H1 (cell line): Measurements from ENCODE around the gene GPRASP3. TPM values are rescaled to one million over a fixed set of nuclear protein-coding genes. Genes with fewer than 3 reads are reported as not detected.

ENCODE experiments used
- CTCF ChIA-PET: fragments of 300-600 bp; sonication (Branson Sonifier 250); formaldehyde crosslinking; loops from one replicate; lab custom pipeline; 2021; ENCODE audit not compliant: partially characterized antibody; lab: Charles Lee
- POLR2A ChIA-PET: fragments of 300-600 bp; sonication (Branson Sonifier 250); formaldehyde crosslinking; loops from one replicate; lab custom pipeline; 2021; ENCODE audit warnings: inconsistent platforms; ENCODE audit not compliant: partially characterized antibody; lab: Charles Lee
- DNase-seq, 2 experiments: peaks; one replicate each; pipeline versions ENCODE4 v3.0.0 to v3.0.0-alpha.2; 2010 to 2022; ENCODE audit warnings: low spot score in 2 of 2, low read depth in 1 of 2, mixed read lengths in 1 of 2
- FAIRE-seq: peaks from 2 replicates; lab custom pipeline; 2011; peaks lifted over from hg19 to GRCh38; lab: Jason Lieb, UNC
- H2AFZ ChIP-seq: 2 replicates; pipeline ENCODE4 v1.8.1; 2012; ENCODE audit warnings: low read length, inconsistent platforms
- H2AK5ac ChIP-seq: 2 replicates; pipeline ENCODE4 v1.6.1; 2013; ENCODE audit warnings: low read depth, low read length
- H2BK120ac ChIP-seq: replicated peaks from 2 replicates; pipeline ENCODE3; 2013; ENCODE audit warnings: low read depth, low read length, inconsistent platforms
- H2BK12ac ChIP-seq: 2 replicates; pipeline ENCODE4 v1.6.1; 2013; ENCODE audit warnings: low read depth, low read length
- H2BK15ac ChIP-seq: 2 replicates; pipeline ENCODE4 v1.6.1; 2013; ENCODE audit warnings: low read length
- H2BK20ac ChIP-seq: 2 replicates; pipeline ENCODE4 v1.6.1; 2013; ENCODE audit warnings: low read length
- H2BK5ac ChIP-seq: 2 replicates; pipeline ENCODE4 v1.6.1; 2013; ENCODE audit warnings: low read depth, low read length
- H3K14ac ChIP-seq: 2 replicates; pipeline ENCODE4 v1.6.1; 2013; ENCODE audit warnings: inconsistent platforms; ENCODE audit not compliant: insufficient read length
- H3K18ac ChIP-seq: 2 replicates; pipeline ENCODE4 v1.6.1; 2013; ENCODE audit warnings: low read length; ENCODE audit errors: extremely low read depth
- H3K23ac ChIP-seq: 2 replicates; pipeline ENCODE4 v1.6.1; 2013; ENCODE audit warnings: inconsistent platforms; ENCODE audit not compliant: insufficient read length
- H3K23me2 ChIP-seq: 2 replicates; pipeline ENCODE4 v1.6.1; 2013; ENCODE audit warnings: low read depth, low read length
- H3K27ac ChIP-seq: 2 replicates; pipeline ENCODE4 v1.6.1; 2011; ENCODE audit warnings: low read depth, low read length, inconsistent platforms
- H3K27me3 ChIP-seq, 4 experiments: replicated peaks in 1 of 4; 1 replicate in 1 of 4; 2 replicates in 3 of 4; pipeline versions ENCODE4 v1.6.1 to v1.8.1; 2011 to 2013; ENCODE audit warnings: low read length in 3 of 4, mild to moderate bottlenecking in 3 of 4, inconsistent platforms in 2 of 4, mixed read lengths in 2 of 4, moderate library complexity in 1 of 4; ENCODE audit not compliant: control insufficient read depth in 3 of 4, insufficient read depth in 3 of 4; ENCODE audit errors: extremely low read depth in 1 of 4
- H3K36me3 ChIP-seq, 4 experiments: 2 replicates each; pipeline versions ENCODE4 v1.6.1 to v1.8.1; 2011 to 2013; ENCODE audit warnings: mild to moderate bottlenecking in 4 of 4, low read length in 3 of 4, moderate library complexity in 2 of 4, control low read depth in 1 of 4, inconsistent platforms in 1 of 4; ENCODE audit not compliant: insufficient read depth in 4 of 4, control insufficient read depth in 2 of 4
- H3K4ac ChIP-seq: replicated peaks from 2 replicates; pipeline ENCODE3; 2013; ENCODE audit warnings: low read length, low read depth, mixed read lengths, inconsistent platforms; ENCODE audit not compliant: insufficient read length
- H3K4me1 ChIP-seq, 4 experiments: replicated peaks in 1 of 4; 1 replicate in 1 of 4; 2 replicates in 3 of 4; pipeline versions ENCODE4 v1.6.1 to v1.8.1; 2011 to 2013; ENCODE audit warnings: low read length in 3 of 4, inconsistent platforms in 2 of 4, mixed read lengths in 1 of 4; ENCODE audit not compliant: insufficient read depth in 4 of 4, control insufficient read depth in 3 of 4
- H3K4me2 ChIP-seq, 2 experiments: 2 replicates each; pipeline versions ENCODE4 v1.6.1 to v1.8.1; 2011 to 2013; ENCODE audit warnings: low read depth in 2 of 2, low read length in 2 of 2, control low read depth in 1 of 2, inconsistent platforms in 1 of 2, mild to moderate bottlenecking in 1 of 2; ENCODE audit not compliant: insufficient read depth in 1 of 2
- H3K4me3 ChIP-seq, 4 experiments: fragments of 200-600, 300-600 bp in 1 of 4; sonication (generic), shearing (Covaris generic), sonication (Bioruptor Twin) in 1 of 4; 2 replicates each; pipeline versions ENCODE4 v1.5.1 to v1.8.1; 2011 to 2016; ENCODE audit warnings: low read length in 4 of 4, low read depth in 3 of 4, control low read depth in 2 of 4, inconsistent platforms in 2 of 4, mild to moderate bottlenecking in 2 of 4, mixed read lengths in 1 of 4, moderate library complexity in 1 of 4; ENCODE audit not compliant: insufficient read depth in 2 of 4; ENCODE audit errors: extremely low read depth in 1 of 4
- H3K56ac ChIP-seq: replicated peaks from 2 replicates; pipeline ENCODE3; 2013; ENCODE audit warnings: low read depth, mild to moderate bottlenecking, mixed read lengths, low read length, inconsistent platforms; ENCODE audit not compliant: insufficient read length
- H3K79me1 ChIP-seq: 2 replicates; pipeline ENCODE4 v1.6.1; 2013; ENCODE audit warnings: low read depth, low read length, control low read depth
- H3K79me2 ChIP-seq, 2 experiments: 2 replicates each; pipeline versions ENCODE4 v1.6.1 to v1.8.1; 2012 to 2013; ENCODE audit warnings: low read length in 2 of 2, mild to moderate bottlenecking in 2 of 2, inconsistent platforms in 1 of 2; ENCODE audit not compliant: insufficient read depth in 2 of 2, control insufficient read depth in 1 of 2
- H3K9ac ChIP-seq, 4 experiments: replicated peaks in 1 of 4; 1 replicate in 1 of 4; 2 replicates in 3 of 4; pipeline versions ENCODE4 v1.6.1 to v1.8.1; 2011 to 2013; ENCODE audit warnings: low read depth in 3 of 4, low read length in 3 of 4, control low read depth in 2 of 4, mild to moderate bottlenecking in 2 of 4, moderate library complexity in 2 of 4, inconsistent platforms in 1 of 4; ENCODE audit errors: extremely low read depth in 1 of 4
- H3K9me3 ChIP-seq, 2 experiments: 2 replicates each; pipeline versions ENCODE4 v1.6.1 to v1.8.1; 2012 to 2013; ENCODE audit warnings: mild to moderate bottlenecking in 2 of 2, moderate library complexity in 2 of 2, control low read depth in 1 of 2, inconsistent platforms in 1 of 2, low read depth in 1 of 2, low read length in 1 of 2, mixed read lengths in 1 of 2; ENCODE audit not compliant: insufficient read depth in 2 of 2
- H4K20me1 ChIP-seq, 2 experiments: replicated peaks in 1 of 2; 2 replicates each; pipeline versions ENCODE3 to v1.8.1; 2011 to 2013; ENCODE audit warnings: inconsistent platforms in 2 of 2, low read length in 2 of 2, mild to moderate bottlenecking in 1 of 2; ENCODE audit not compliant: insufficient read depth in 2 of 2, control insufficient read depth in 1 of 2
- H4K5ac ChIP-seq: 2 replicates; pipeline ENCODE4 v1.6.1; 2013; ENCODE audit warnings: low read length, low read depth, mixed read lengths, inconsistent platforms; ENCODE audit not compliant: insufficient read length
- H4K8ac ChIP-seq: 2 replicates; pipeline ENCODE4 v1.8.0; 2013; ENCODE audit warnings: mild to moderate bottlenecking, moderate library complexity, low read length, inconsistent platforms; ENCODE audit not compliant: insufficient read depth; ENCODE audit errors: extremely low read depth
- H4K91ac ChIP-seq: replicated peaks from 2 replicates; pipeline ENCODE3; 2013; ENCODE audit warnings: low read length, mixed read lengths, inconsistent platforms; ENCODE audit not compliant: insufficient read length
- BACH1 ChIP-seq: IDR thresholded peaks from 2 replicates; pipeline ENCODE4 v1.6.1; 2012; ENCODE audit warnings: low read length, improper control_type of control experiment
- BRCA1 ChIP-seq: IDR thresholded peaks from 2 replicates; pipeline ENCODE4 v1.6.1; 2012; ENCODE audit warnings: low read depth, low read length, improper control_type of control experiment
- CHD2 ChIP-seq: IDR thresholded peaks from 2 replicates; pipeline ENCODE4 v1.6.1; 2012; ENCODE audit warnings: low read length, improper control_type of control experiment
- JUN ChIP-seq: IDR thresholded peaks from 2 replicates; pipeline ENCODE4 v1.6.1; 2011; ENCODE audit warnings: low read depth, mild to moderate bottlenecking, improper control_type of control experiment, low read length
- JUND ChIP-seq: IDR thresholded peaks from 2 replicates; pipeline ENCODE4 v1.6.1; 2011; ENCODE audit warnings: mild to moderate bottlenecking, improper control_type of control experiment, low read length
- KDM5A ChIP-seq: fragments of 200-600 bp; IDR thresholded peaks from 2 replicates; pipeline ENCODE4 v1.7.1; 2012; ENCODE audit warnings: mild to moderate bottlenecking, low read length, inconsistent platforms, mixed read lengths
- NRF1 ChIP-seq: IDR thresholded peaks from 2 replicates; pipeline ENCODE4 v1.6.1; 2011; ENCODE audit warnings: mild to moderate bottlenecking, low read depth, low read length, improper control_type of control experiment
- RFX5 ChIP-seq: IDR thresholded peaks from 2 replicates; pipeline ENCODE4 v1.6.1; 2011; ENCODE audit warnings: low read depth, low read length, improper control_type of control experiment, borderline replicate concordance
- RNF2 ChIP-seq: fragments of 200-900, 300-1000 bp; sonication (generic); IDR thresholded peaks from 2 replicates; pipeline ENCODE4 v1.7.1; 2016; ENCODE audit warnings: borderline replicate concordance, low read depth, mild to moderate bottlenecking, antibody characterized with exemption, low read length; ENCODE audit not compliant: poor library complexity, severe bottlenecking; ENCODE audit errors: missing control alignments
- SAP30 ChIP-seq: fragments of 300-600 bp; sonication (generic); IDR thresholded peaks from 2 replicates; pipeline ENCODE4 v1.7.1; 2012; ENCODE audit warnings: low read length, moderate library complexity, mild to moderate bottlenecking, inconsistent platforms; ENCODE audit not compliant: insufficient read depth, insufficient replicate concordance
- TAF7 ChIP-seq: optimal IDR thresholded peaks from 2 replicates; pipeline ENCODE3; 2011; ENCODE audit warnings: low read depth, mild to moderate bottlenecking, inconsistent platforms, low read length, moderate library complexity, borderline replicate concordance
- YY1 ChIP-seq: IDR thresholded peaks from 2 replicates; pipeline ENCODE4 v1.6.1; 2011; ENCODE audit warnings: low read depth, mild to moderate bottlenecking, low read length
- WGBS, 2 experiments: shearing (Covaris generic) in 1 of 2; methylation state at CpG; one replicate each; pipeline versions ENCODE4 v1.1.6 to v1.1.7; 2013 to 2015; ENCODE audit warnings: low lambda C conversion rate in 2 of 2, mixed read lengths in 2 of 2, inconsistent platforms in 1 of 2, low coverage in 1 of 2, missing lambda C conversion rate in 1 of 2; ENCODE audit not compliant: insufficient replicate concordance in 2 of 2, insufficient coverage in 1 of 2, insufficient read length in 1 of 2; ENCODE audit errors: extremely low coverage in 1 of 2, missing lambda C conversion rate in 1 of 2; 5-methylcytosine and 5-hydroxymethylcytosine counted together
- polyA plus RNA-seq, 7 experiments: library from polyadenylated mRNA; depleted of rRNA in 3 of 7; stranded (reverse) in 5 of 7; unstranded in 2 of 7; fragments of >200 nt in 5 of 7; fragments of 200-250 nt in 2 of 7; gene quantifications; 1 replicate in 5 of 7; 2 replicates in 1 of 7; 4 replicates in 1 of 7; pipeline versions ENCODE4 v1.2.1 to v1.2.3, GENCODE V29; 2011 to 2013; ENCODE audit warnings: missing spikeins in 2 of 7, mixed read lengths in 2 of 7
- total RNA-seq: library from RNA; stranded (reverse); fragmentation: NEBNext Ultra II Directional; extraction: Animal tissue kit (Norgen Biotek cat#: 25700); gene quantifications from 2 replicates; pipeline ENCODE4 v1.2.1, GENCODE V29; 2021
- TF ChIP-seq, protein P1 (sequence below): IDR thresholded peaks from 2 replicates; pipeline ENCODE4 v1.6.1; 2011; ENCODE audit warnings: low read length, improper control_type of control experiment

The GPRASP3 gene
- total and polyA plus RNA-seq, 2 of the 8 experiments (the other 6 are each of a cell fraction or from before 2014, with no cell fraction given): 7.0 to 19.8 TPM

GRCh38 chrX:102672856-102673255 is 47.7 kb upstream of the GPRASP3 start:
- FAIRE-seq (no peak), DNase-seq (no peak)
- Histone ChIP-seq H4K5ac (no peak overlapping the region), H3K79me1 (no peaks in the 10 kb centered on the region), H2BK120ac (no peak overlapping the region), H3K4ac (no peak overlapping the region), H3K36me3 (no peaks in the 10 kb centered on the region), H2BK15ac (no peak overlapping the region), H3K27me3 (no peaks in the 10 kb centered on the region), H2AFZ (no peak overlapping the region), H4K91ac (no peak overlapping the region), H3K9me3 (no peaks in the 10 kb centered on the region), H2BK5ac (no peak overlapping the region), H2BK12ac (no peak overlapping the region), H3K4me3 (no peak overlapping the region), H3K23me2 (no peaks in the 10 kb centered on the region), H3K18ac (no peak overlapping the region), H3K27ac (no peak overlapping the region), H4K20me1 (no peaks in the 10 kb centered on the region), H3K56ac (no peak overlapping the region), H2AK5ac (no peak overlapping the region), H3K9ac (no peak overlapping the region), H3K23ac (no peak overlapping the region), H3K14ac (no peak overlapping the region), H3K4me2 (no peak overlapping the region), H2BK20ac (no peak overlapping the region), H3K79me2 (no peaks in the 10 kb centered on the region), H4K8ac (no peak overlapping the region), H3K4me1 (peaks cover 0 to 2% (median 0%) of the 10 kb centered on the region in 4 experiments; a peak in 1 of 7 replicates)
- WGBS, 2 experiments: 100% methylated on average over 1 of the region's 3 CpGs; no CpG with 5 or more reads in 1 of the 2 experiments
- ChIA-PET POLR2A (interaction anchor here (0.6 kb wide), 1 partner anchor 164 kb away, joined by 4 read pairs; no protein-coding TSS in a partner anchor), CTCF (interaction anchor here (0.7 kb wide), 1 partner anchor 15 kb away, joined by 4 read pairs; no protein-coding TSS in a partner anchor)
- no peak for TF ChIP-seq JUN
- TF ChIP-seq RFX5: no peak
- no peak for TF ChIP-seq KDM5A
- no peak for TF ChIP-seq BRCA1
- TF ChIP-seq RNF2: no peak
- TF ChIP-seq JUND: no peak
- no peak for TF ChIP-seq TAF7
- TF ChIP-seq YY1: no peak
- no peak for TF ChIP-seq NRF1
- no peak for TF ChIP-seq BACH1
- no peak for TF ChIP-seq CHD2
- TF ChIP-seq, protein P1, sequence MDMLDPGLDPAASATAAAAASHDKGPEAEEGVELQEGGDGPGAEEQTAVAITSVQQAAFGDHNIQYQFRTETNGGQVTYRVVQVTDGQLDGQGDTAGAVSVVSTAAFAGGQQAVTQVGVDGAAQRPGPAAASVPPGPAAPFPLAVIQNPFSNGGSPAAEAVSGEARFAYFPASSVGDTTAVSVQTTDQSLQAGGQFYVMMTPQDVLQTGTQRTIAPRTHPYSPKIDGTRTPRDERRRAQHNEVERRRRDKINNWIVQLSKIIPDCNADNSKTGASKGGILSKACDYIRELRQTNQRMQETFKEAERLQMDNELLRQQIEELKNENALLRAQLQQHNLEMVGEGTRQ: no peak
- no peak for TF ChIP-seq SAP30
